GM21529 (cell line): ENCODE results near the gene STAU1.
"Not testable (repeated sequence)": the region's sequence is repeated elsewhere in the genome, so short reads cannot be mapped to it uniquely, and the experiment has no call there.

ENCODE experiments used
- ATAC-seq: cut with Tn5 transposase; IDR thresholded peaks from one replicate; pipeline ENCODE4 v1.9.1; 2021; ENCODE audit not compliant: unreplicated experiment

The STAU1 gene, protein sequence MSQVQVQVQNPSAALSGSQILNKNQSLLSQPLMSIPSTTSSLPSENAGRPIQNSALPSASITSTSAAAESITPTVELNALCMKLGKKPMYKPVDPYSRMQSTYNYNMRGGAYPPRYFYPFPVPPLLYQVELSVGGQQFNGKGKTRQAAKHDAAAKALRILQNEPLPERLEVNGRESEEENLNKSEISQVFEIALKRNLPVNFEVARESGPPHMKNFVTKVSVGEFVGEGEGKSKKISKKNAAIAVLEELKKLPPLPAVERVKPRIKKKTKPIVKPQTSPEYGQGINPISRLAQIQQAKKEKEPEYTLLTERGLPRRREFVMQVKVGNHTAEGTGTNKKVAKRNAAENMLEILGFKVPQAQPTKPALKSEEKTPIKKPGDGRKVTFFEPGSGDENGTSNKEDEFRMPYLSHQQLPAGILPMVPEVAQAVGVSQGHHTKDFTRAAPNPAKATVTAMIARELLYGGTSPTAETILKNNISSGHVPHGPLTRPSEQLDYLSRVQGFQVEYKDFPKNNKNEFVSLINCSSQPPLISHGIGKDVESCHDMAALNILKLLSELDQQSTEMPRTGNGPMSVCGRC

DNA sequence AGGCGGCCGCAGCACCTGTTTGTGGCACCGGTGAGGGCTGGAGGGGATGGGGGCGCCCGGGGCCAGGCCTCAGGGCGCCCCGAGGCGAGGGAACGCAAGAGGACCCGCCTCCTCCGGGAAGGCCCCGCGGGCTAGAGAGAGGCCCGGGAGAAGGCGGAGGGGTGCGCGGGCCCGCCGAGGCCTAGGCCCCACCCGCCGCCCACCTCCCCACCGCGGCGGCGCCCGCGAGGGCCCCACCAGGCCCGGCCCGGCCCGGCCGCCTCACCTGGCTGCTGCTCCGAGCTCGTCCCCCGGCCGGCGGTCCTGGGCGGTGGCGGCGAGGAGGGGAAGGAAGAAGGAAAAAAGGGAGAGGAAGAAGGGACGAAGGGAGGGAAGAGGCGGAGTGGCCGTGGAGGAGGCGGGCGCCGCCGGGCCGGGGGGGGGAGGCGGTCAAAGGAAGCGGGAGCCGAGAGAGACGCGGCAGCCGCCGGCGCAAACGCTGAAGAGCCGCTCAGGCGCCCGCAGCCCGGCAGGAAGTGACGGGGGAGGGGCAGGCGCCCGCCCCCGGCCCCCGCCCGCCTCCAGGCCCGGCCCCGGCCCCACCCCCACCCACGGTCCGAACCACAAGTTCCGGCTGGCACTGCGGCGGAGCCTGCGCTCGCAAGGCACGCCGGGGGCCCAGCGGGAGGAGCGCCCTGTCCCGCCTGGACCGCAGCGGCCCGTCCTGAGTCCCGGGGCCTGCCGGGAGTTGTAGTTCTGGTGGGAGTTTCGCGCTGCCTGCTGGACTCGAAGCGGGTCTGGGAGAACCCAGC lies at the start of gene STAU1:
TSS of gene STAU1 (minus strand) at position 484 of the 791 bp plus-strand sequence. CDS start 22,133 bp downstream, outside the sequence.
- ATAC-seq: peak; percentile 88

DNA sequence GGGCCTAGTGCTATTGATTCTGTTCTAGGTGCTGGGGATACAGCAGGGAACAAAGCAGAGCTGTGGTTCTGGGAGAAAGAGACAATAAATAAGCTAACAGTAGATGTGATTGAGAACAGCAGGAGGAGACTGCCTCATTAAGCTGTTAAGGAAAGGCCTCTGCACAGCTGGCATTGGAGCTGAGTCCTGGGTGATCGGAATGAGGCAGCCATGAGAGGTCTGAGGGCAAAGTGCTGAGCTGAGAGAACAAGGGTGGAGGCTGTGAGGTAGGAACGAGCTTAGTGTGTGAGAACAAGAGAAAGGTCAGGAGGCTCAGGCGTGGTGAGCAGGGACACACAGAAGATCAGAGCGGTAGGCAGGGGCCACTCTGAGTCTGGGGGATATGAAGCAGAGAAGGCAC lies 49.4 kb upstream of the STAU1 start:
- no peak for ATAC-seq

DNA sequence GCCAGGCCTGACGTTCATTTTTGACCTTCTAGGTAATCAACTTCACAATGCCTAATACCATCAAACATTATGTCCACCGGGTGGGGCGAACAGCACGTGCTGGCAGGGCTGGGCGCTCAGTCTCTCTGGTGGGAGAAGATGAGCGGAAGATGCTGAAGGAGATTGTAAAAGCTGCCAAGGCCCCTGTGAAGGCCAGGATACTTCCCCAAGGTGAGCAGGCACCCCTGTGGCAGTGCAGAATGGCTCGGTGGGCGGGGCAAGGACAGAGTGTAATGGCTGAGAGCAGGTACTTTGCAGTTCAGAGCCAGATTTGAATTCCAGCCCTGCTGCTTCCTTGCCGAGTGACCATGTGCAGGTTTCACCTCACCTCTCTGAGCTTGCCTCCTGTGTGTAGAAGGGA lies 48.2 kb upstream of the STAU1 start:
- no peak for ATAC-seq

DNA sequence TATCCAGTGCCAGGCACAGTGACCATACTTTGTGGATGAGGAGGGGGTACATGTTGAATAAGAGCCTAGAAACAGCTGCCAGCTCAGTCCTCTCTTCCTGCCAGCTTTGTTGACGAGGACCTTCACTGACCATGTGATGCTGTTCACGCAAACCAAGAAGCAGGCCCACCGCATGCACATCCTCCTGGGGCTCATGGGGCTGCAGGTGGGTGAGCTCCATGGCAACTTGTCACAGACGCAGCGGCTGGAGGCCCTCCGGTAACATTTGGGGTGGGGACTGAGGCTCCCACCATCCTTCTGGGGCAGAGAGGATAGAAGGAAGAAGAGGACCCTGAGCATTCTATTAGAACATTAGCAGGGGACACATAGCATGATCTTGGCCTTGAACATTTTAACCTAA lies 46.7 kb upstream of the STAU1 start:
- ATAC-seq: no peak

DNA sequence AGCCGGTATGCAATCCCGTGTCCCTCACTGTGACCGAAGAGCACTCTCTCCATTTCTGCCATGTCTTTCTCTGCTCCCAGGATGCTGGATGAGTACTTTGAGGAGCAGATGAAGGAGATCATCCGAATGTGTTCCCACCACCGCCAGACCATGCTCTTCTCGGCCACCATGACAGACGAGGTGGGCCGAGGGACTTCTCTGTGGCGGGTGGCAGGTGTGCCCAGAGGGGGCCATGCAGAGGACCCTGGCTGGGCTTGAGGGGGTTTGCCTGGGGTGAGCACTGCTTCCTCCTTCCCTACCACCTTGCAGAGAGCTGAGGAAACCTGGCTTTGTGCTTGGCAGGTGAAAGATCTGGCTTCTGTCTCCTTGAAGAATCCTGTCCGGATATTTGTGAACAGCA lies 45.1 kb upstream of the STAU1 start:
- no peak for ATAC-seq

DNA sequence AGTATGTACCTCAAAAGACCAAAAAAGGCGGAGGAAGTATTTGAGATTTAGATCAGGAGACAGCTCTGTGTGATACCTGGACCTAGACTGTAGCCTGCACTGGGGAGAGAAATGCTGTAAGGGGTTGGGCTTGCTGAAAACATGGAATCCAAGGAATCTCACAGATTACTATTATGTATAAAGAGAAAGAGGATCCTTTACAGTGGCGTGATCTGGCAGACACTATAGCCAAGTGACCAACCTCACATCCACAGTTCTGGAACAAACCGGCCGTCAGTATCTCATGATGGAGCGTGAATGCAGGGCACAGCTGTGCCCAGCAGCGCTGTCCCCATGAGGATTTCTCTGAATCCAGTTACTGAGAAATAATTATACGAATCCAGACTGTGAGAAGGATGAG lies 43.3 kb upstream of the STAU1 start:
- no peak for ATAC-seq

DNA sequence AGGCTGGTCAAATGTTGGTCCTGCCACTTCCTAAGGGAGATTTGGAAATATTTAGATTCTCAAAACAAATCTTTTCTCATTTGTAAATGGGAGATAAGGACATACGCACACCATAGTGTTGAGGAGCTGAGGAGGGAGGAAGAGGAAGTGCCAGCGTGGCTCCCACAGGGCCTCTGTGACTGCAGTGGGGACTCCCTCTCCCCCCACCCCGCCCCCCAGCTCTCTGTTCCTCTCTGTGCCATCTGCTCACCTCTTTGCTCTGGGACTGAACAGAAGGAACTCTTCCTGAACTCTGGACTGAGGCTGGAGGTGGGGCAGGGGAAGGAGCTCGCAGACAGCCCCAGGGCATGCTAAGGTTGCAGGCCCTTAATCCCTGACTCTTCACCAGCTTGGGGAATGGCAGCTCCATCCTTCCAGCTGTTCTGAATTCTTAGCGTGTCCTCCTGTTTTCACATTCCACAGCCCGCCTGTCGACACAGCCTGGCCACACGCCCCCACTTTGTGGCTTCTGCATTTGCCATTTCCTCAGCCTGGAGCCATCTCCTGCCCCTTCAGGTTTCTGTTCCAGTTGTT lies 42.5 kb upstream of the STAU1 start:
- no peak for ATAC-seq

DNA sequence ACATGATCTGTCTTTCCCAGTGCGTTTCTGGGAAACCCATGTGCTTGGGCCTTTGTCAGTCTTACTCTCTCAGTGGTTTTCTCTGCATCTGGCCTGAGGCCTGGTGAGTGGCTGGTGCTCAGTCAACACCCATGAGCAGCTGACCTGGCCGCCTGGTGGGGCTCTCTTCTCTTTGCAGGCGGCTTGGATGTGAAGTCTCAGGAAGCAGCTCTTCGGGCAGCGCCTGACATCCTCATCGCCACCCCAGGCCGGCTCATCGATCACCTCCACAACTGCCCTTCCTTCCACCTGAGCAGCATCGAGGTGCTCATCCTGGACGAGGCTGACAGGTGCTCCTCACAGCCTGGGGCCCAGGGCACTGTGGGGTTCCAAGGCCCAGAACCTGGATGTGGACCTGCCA lies 41.9 kb upstream of the STAU1 start:
- ATAC-seq: no peak

DNA sequence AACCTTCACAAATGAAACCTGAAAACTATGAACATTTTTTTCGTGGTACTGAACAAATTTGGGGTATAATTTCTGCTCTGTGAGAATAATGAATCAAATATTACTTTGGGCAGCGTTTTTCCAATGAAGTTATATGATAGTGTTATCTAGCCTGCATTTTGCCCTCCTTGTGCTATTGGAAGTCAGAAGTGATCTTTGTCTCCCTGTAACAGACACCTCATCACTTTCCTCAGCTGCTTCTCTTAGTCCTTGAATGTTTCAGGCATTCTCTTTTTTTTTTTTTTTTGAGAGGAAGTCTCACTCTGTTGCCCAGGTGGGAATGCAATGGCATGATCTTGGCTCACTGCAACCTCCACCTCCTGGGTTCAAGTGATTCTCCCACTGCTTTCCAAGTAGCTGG lies 41.2 kb upstream of the STAU1 start:
- ATAC-seq: no peak

DNA sequence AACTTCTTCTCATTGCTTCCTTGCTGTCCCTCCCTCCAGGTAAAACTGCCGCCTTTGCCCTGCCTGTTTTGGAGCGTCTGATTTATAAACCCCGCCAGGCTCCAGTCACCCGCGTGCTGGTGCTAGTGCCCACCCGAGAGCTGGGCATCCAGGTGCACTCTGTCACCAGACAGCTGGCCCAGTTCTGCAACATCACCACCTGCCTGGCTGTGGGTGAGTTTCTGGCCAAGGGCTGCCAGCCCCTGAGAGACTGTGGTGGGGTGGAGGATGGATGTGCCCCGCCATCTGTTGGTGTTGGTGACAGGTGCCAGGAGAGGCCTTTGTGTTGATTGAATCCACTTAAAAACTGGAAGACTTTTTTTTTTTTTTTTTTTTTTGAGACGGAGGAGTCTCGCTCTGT lies 40.5 kb upstream of the STAU1 start:
- ATAC-seq: no peak

DNA sequence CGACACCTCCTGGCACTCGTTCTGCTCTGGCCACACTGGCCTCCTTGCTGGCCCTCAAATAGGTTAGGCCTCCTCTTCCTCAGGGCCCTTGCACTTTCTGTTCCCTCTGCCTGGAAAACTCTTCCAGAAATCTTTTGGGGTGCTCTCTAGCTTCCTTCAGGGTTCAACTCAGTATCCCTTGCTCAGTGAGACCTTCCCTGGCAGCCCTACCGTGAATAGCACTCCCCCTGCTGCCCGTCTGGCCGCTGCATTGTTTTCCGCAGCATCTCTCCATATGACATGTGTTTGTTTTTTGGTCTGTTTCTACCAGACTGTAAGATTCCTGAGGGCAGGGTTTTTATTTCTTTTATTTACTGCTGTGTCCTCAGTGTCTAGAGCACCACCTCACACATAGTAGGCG lies 37.8 kb upstream of the STAU1 start:
- ATAC-seq: no peak

DNA sequence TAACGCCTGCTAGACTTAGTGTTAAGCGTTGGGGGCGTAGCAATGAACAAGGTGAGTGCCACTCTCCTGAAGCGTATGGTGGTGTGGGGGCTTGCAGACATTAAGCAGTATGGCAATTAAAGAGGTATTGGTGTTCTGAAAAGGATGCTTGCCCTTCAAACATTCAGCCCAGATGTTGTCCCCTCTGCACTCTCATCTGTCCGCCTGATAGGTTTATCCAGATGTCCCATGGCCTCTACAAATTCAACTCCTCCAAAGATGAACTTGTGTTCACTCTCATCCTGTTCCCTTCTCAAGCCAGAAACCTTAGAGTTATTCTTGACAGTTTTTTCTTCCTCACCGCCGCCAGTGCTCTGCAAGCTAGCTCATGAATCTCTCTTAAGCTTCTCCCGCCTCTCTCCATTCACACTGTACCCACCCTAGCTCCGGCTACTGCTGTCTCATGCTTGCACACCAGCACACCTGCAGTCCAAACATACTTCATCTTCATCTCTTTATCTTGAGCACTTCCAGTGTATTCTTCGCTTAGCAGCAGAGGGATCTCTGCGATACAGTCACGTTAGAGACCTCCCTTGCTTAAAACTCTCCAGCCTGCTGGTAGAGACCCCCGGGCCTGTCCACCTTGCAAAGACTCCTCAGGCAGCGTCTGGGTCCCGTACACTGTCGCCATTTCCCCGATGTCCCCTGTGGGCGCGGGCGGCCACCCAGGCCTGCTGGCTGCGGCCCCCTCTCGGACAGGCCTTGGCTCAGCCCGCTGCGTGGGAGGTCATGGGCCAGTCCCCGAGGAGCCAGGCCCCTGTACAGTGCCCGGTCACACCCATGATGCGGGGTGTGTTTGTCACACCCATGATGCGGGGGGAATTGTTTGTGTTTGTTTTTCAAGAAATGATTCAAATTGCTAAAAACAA lies 32.0 kb upstream of the STAU1 start:
- no peak for ATAC-seq

DNA sequence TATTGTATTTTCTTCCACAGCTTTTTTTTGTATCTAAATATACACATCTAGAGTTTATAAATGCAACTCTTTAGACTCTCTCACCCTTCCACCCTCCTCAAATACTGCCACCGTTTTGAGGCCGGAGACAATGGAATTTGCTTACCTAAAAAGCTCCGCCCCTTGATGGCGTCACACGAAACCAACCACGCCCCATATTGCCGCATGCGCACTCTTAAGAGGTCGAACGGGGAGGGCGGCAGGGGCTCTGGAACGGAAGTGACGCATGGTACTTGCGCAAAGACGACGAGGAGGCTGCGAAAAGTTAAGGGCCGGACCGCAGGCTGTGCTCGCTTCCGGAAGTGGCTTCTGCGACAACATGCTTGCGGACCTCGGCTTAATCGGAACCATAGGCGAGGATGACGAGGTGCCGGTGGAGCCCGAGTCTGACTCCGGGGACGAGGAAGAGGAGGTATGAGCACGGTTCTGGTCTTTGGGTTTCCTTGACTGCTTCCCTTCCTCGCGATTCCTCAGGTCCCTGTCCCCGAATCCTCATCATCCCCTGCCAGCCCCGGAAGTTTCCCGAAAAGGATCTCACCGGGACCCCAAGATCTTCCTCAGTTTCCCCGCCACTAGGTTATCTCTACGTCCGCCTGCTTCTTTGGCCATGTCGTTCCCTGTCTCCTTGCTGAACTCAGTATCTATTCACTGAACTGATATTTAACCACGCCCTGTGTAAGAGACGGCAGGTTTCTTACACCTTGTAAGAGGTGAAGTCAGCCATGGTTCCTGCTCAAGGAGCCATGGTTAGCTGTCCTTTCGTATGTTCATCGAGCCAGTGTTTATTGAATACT lies 31.2 kb upstream of the STAU1 start, which contains the start of gene DDX27:
TSS of gene DDX27 (plus strand) at position 326 of the 833 bp plus-strand sequence. CDS start at position 359, 33 bp downstream.
- peak; percentile 81 for ATAC-seq

DNA sequence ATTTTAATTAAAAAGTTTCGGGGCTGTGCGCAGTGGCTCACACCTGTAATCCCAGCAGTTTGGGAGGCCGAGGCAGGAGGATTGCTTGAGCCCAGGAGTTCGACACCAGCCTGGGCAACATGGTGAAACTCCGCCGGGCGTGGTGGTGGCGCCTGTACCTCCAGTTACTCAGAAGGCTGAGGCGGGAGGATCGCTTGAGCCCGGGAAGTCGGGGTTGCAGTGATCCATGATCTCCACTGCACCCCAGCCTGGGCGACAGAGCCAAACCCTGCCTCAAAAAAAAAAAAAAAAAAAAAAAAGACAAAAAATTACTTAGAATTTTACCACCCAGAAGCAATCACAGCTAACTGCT lies 30.6 kb upstream of the STAU1 start:
- not testable (repeated sequence) for ATAC-seq

DNA sequence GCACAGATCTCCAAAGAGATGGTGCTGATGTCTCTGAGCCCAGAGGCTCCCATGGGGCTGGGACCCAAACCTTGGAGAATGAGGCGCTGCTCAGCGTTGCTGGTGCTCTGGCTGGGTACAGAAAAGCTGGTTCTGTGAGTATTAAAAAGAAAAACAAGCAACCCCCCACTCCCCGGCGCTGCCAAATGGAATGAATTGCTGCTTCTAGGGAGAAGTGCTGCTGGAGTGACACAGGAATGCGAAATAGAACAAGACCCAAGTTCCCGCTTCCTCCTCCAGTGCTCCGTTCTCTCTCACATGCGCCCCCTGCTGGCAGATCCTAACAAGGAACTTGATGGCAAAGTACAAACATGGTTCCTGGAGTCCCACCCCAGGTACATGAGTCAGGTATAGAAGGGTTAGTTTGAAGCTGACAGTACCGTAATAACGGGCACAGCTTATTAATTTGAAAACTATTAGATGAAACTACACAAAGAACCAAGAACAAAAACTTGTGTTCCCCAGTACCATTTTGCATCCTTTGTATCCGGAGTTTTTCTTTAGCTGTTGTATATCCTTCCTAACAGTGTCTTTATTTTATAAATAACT lies 29.0 kb upstream of the STAU1 start:
- no peak for ATAC-seq

DNA sequence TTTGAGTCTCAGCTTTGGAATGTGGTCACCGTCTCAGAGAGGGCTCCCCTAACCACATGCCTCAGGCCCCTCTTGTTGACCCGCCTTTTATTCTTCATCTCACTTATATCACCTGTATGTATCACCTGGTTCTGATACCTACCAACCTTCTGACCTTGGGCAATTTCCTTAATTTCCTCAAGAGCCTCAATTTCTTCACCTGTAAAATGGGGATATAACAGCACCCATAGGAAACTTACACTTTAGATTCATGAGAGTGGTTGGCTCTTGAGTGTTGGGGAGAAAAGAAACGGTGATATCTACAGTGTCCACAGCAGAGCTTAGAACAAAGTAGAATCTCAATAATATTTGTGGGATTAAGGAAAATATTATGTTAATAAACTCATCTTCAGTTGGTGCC lies 27.1 kb upstream of the STAU1 start:
- ATAC-seq: no peak

DNA sequence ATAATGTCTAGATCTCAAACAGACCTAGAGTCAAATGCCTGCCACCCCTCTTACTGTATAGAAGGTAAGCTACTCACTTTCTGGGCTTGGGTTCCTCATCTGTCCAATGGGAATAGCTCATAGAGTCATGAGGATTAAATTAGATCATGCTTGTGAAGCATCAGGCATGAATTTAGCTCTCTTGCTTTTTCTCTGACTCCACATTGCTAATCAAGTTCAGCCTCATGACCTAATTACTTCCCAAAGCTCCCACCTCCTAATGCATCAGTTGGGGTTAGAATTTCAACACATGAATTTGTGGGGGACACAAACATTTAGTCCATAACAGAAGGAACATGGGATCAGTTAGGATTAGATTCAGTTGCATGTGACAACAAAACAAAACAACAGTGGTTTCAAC lies 26.4 kb upstream of the STAU1 start:
- ATAC-seq: no peak

DNA sequence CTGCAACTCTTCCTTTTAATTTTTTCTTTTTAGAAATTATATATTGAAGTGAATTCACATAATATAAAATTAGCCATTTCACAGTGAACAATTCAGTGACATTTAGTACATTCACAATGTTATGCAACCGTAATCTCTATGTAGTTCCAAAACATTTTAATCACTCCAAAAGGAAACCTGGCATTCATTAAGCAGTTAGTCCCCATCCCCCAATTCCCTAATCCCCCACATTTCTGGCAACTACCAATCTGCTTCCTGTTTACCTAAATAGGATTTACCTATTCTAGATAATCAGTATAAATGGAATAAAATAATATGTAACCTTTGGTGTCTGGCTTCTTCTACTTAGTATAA lies 22.6 kb upstream of the STAU1 start:
- ATAC-seq: no peak

DNA sequence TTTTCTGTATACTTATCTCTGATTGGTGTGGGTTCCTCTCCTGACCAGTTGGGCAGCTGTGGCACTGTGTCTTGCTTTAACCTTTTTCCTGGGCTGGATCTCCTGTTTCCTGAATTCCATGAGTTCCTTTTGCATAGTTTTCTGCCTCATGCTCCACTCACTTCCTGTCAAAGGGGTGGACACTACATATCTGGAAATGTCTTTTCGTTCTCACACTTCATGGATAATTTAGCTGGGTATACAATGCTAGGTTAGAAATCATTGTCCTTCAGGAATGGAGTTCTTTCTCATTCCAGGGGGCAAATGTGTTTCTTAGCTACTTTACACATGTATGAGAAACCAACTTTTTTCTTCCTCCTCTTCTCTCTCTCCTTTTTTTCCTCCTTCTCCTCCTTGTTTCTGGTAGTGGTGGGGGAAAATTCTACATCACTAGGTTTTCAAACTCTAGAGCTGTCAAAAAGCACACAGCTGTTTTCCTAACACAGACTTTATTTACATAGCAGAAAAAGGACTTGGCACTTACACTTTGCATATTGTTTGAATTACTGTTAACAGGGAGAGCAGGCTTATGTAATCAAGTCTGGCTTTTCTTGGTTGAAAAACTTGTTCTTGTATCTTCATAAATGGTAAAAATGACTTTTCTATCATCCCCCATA lies 22.1 kb upstream of the STAU1 start:
- no peak for ATAC-seq
